GM19372 (cell line): ENCODE data around the gene CCDC120.

Source experiments
- ATAC-seq: cut with Tn5 transposase; IDR thresholded peaks from one replicate; pipeline ENCODE4 v1.9.1; 2021; ENCODE audit warnings: mild to moderate bottlenecking, low read depth, moderate library complexity; ENCODE audit not compliant: unreplicated experiment

CCDC120 gene

DNA sequence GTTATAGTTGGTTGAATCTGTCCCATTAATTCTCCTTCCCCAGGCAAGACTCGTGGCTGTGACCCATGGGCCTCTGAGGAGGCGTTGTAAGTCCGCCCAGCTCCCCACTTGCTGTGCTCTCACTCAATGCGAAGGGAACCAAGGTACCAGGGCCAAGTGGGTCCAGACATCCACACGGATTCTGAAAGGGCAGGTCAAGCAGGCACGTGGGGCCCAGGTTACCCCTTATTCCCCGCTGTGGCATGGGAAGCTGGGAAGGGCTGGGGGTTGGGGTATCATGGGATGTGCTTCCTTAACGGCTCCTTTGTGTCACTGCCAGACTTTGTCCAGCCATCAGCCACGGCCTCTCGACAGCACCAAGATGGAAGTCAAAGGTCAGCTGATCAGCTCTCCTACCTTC, 3.1 kb downstream of the CCDC120 start:
- ATAC-seq: no peak

DNA sequence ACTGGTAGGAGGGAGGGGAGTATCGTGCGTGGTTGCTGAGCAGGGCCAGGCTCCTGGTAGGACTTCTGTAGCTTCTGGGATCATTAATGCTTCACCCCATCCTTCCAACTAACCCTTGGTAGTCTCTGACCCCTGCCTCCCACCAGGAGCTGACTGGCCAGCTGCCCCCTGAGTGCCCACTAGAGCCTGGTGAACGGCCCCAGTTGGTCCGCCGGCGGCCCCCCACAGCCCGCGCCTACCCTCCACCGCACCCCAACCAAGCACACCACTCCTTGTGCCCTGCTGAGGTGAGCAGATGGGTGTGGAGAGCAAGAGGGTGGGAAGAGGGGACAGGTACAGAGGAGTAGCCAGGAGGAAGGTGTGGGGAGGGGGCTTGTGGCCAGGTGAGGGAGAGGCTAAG, 4.9 kb downstream of the CCDC120 start:
- ATAC-seq: no peak

DNA sequence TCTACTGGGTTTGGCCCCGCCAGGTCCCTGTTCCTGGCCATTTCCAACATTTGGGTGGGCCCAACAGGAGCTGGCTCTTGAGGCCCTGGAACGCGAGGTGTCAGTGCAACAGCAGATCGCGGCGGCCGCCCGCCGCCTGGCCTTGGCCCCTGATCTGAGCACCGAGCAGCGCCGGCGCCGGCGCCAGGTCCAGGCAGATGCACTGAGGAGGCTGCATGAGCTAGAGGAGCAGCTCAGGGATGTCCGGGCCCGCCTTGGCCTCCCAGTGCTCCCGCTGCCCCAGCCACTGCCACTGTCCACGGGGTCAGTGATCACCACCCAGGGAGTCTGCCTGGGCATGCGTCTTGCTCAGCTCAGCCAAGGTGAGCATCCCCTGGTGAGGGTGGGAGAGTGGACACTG, 5.5 kb downstream of the CCDC120 start:
- no peak for ATAC-seq

DNA sequence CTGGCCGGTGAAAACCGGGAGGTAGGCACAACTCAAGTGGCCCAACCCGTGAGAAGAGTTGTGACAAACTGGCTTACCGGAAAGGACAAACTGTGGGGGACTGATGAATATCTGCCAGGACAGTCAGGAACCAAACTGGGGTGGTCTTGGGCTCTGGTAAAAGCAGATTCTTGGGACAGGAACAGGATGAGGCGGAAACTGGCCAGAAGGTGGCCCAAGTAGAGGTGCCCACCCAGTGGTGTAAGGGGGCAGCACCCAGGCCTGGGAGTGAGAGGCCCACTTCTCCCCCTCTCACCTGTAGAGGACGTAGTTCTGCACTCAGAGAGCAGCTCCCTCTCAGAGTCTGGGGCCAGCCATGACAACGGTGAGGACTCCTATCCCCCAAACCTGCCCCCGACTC, 5.9 kb downstream of the CCDC120 start:
- ATAC-seq: no peak

DNA sequence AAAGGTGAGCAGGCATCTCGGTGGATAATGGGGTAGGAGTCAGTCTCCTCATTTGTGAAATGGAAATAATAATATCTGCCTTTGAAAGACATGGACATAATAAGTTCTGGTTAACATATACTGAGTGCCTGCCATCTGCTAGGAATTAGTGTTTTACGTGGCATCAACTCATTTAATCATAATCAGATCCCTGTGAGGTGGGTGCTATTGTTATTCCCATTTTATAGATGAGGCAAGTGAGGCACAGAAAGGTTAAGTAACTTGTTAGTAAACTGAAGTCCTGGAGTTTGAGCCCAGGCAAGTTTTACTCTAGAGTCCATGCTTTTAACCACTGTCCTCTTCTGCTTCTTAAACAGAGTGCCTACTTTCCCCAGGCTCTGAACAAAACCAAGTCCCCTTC, 7.5 kb downstream of the CCDC120 start:
- no peak for ATAC-seq

DNA sequence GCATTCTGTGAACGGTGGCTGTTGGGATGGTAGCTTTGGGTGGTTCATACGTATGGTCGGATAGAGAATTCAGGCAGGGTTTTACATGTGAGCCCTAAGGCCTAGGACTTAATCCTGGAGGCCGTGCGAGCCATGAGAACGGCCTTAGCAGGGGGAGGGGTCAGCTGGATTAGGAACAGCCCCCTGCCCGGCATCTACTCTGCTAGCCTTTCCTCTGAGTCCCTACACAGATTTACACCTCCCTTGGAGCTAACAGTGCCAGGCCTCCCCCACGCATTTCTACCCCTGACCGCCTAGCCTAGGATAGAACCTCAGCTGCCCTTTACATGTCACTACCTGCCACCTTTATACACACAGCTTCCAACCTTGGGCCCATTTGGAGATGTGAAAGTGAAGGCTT, 7.9 kb downstream of the CCDC120 start:
- no peak for ATAC-seq

- no peak for ATAC-seq
Observed at GRCh38 chrX:49067285-49068120, 8.7 kb downstream of the CCDC120 start.

- ATAC-seq: no peak
Observed at GRCh38 chrX:49069038-49069437, 10.2 kb downstream of the CCDC120 start.

GRCh38 chrX:49070988-49071387, 12.2 kb downstream of the CCDC120 start:
- ATAC-seq: no peak

DNA sequence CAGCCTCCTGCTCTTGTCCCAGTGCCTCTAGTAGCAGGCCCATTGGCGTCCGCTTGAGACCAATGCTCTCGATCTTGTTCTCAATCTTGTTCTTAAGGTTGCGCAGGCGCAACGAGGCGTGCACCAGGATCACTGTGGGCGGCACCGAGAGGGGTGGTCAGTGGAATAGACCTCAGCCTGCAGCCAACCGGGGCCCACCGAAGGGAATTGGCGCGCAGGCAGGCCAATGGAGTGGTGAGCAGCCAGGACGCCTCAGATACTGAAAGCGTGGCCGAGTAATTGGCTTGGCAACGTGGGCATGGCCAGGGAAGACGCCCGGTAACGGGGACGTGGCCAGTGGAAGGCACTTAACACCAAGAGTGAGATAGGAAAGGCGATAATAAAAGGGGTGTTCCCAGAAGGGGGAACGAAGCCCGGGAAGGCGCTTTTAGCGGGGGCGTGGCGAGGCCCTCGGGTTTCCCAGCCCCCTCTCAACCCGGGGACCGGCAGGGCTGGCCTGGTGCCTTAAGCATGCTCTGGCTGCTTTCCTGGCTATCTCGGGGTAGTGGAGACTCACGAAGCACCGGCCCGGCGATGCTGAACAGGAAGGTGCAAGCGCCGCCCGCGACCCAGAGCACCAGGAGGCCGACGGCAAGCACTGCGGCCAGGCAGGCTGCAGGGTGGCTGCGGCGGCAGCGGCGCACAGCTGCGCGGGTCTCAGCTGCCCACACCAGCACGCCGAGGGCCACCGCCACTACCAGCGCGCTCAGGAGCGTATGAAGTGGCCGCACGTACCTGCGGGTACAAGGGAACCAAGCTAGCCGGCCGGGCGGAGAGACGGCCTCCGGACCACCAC, 13.3 kb downstream of the CCDC120 start:
- no peak for ATAC-seq

DNA sequence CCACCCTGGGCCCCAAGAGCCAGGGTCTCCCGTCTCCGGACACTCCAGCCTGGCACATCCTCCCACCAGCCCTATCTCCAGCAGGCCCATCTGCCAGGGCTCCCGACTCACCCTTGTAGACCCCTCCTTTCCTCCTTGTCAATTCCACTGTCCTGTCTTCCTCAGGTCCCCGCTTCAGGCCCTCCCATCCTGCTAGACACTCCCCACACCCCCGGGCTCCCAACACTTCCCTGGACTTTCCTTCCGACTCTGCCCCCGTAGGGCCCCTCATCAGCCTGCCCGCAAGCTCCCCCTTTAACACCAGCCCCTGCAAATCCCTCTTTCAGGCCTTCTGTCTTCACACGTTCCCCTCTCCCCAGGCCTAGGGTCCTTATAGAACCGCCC, 13.9 kb downstream of the CCDC120 start:
- ATAC-seq: no peak

- ATAC-seq: peak; percentile 97
Observed at GRCh38 chrX:49073601-49074575, 15.1 kb downstream of the CCDC120 start, which contains the start of gene PRAF2. Gene PRAF2, minus strand, starts transcription at chrX:49074002. Its CDS starts 15 bp downstream, at chrX:49073987.

- no peak for ATAC-seq
Observed at GRCh38 chrX:49075347-49075746, 16.5 kb downstream of the CCDC120 start.

DNA sequence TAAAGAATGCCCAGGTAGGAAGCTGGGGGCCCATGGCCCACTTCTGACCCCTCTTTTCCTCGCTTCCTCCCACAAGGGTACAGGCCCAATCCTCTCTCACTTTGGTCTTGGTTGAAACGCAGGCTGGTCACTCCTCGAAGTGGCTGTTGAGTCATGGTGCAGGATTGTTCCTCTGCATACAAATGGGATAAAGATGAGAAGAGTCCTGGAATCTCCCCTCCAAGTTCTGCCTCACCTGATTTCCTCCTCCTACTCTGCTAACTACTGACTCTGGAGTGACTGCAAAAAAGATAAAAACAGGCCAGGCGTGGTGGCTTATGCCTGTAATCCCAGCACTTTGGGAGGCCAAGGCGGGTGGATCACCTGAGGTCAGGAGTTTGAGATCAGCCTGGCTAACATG, 19.1 kb downstream of the CCDC120 start:
- ATAC-seq: no peak

- ATAC-seq: no peak
Observed at GRCh38 chrX:49079489-49080428, 21.0 kb downstream of the CCDC120 start, which contains the start of gene WDR45. Gene WDR45, minus strand, starts transcription at chrX:49079887. Its CDS starts 1,792 bp downstream, at chrX:49078095.

DNA sequence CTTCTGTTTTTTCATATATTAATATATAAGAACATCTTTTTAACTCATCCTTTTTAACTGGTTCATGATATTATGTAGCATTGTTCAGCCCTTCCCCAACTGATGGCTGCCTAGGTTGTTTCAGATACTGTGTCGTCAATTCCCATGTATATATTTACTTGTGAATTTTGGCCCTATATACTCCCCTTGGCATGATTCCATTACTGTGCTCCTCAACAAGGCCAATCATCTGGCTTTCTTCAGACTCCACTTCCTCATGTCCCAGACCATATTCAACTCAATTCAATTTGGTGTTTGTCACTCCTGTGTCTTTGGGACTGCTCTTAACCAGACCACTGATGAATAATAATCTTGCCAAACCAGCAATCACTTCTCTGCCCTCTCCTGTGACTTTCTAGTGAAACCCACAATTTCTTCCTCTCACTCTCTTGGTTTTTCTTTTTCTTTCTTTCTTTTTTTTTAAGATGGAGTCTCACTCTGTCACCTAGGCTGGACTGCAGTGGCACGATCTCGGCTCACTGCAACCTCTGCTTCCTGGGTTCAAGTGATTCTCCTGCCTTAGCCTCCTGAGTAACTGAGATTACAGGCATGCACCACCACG, 23.6 kb downstream of the CCDC120 start:
- no peak for ATAC-seq

GRCh38 chrX:49089553-49089952, 30.8 kb downstream of the CCDC120 start:
- no peak for ATAC-seq

DNA sequence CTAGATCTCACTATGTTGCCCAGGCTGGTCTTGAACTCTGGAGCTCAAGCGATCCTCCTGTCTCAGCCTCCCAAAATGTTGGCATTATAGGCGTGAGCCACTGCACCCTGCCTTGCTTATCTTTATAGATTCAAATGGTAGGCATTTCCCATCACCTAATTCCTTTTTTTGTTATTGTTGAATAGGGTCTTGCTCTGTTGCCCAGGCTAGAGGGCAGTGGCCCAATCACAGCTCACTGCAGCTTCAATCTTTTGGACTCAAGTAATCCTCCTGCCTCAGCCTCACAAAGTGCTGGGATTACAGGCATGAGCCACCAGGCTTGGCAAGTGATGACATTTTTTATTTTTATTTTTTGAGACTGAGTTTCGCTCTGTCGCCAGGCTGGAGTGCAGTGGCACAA, 37.6 kb downstream of the CCDC120 start:
- no peak for ATAC-seq
